ENCODE measurements around the gene PODXL2.

PODXL2 gene

DNA sequence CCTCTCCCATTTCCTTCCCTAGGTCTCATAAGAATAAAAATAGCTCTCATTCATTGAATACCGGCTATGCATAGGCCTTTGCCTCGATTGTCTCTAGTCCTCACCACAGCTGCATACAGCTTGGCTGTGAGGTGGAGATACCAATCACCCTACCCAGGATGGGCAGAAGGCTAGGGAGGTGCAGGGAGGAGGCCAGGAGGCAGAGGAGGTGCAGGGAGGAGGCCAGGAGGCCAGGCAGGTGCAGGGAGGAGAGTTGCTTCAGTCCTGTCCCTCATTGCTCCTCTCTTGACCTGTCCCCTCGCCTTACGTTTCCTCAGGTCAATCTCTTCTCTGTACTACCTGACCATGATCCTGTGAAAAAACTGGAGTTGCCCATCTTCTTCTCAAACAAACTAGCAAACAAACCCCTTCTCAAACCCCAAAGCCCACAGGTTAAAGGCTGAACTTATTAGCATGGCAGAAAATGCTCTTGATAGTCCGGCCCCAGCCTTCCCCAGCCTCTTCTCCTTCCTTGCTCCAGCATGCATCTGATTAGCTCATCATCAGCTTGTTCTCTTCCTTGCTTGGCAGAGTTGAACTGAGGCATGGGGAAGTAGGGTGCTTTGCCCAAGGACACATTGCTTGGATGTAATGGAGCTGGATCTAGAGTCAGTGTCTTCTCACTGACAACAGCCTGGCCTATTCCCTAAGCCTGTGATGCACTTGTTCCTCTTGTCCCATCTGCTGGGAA, 15.8 kb downstream of the PODXL2 start:
- Histone ChIP-seq H3K18ac (ENCODE audit: low read length) (no peak overlapping the region), H3K79me2 (ENCODE audit: control insufficient read depth, insufficient read depth, low read length, poor library complexity) (no peaks in the 10 kb centered on the region), H3K4ac (ENCODE audit: low read depth, low read length) (no peak overlapping the region), H2BK5ac (ENCODE audit: low read depth, low read length, poor library complexity) (no peak overlapping the region), H3K14ac (ENCODE audit: low read length) (no peak overlapping the region), H3K23ac (ENCODE audit: low read length) (no peak overlapping the region), H3K27me3 (ENCODE audit: insufficient read depth, low read length) (no peaks in the 10 kb centered on the region), H3K4me1 (ENCODE audit: control insufficient read depth in 1 of 2, insufficient read depth in 2 of 2, low read length in 2 of 2) (peaks cover 2 to 3% of the 10 kb centered on the region in 2 experiments), H3K4me3 (ENCODE audit: low read depth, low read length) (no peak overlapping the region), H3K36me3 (ENCODE audit: control insufficient read depth in 1 of 2, insufficient read depth in 2 of 2, low read length in 2 of 2) (no peaks in the 10 kb centered on the region), H2BK12ac (ENCODE audit: low read length) (no peak overlapping the region), H2AFZ (ENCODE audit: insufficient read depth, low read length, poor library complexity) (no peak overlapping the region), H3K79me1 (ENCODE audit: low read length) (no peaks in the 10 kb centered on the region), H3K27ac (ENCODE audit: low read depth, low read length) (no peak overlapping the region), H3K9ac (ENCODE audit: low read length) (no peak overlapping the region), H3K9me3 (ENCODE audit: insufficient read depth, low read depth, low read length) (no peaks in the 10 kb centered on the region), H4K8ac (ENCODE audit: low read depth, low read length) (no peak overlapping the region), H2AK5ac (ENCODE audit: low read length) (no peak overlapping the region), H4K12ac (ENCODE audit: low read depth, low read length) (no peak overlapping the region), H2BK120ac (ENCODE audit: insufficient read depth, low read length, poor library complexity) (no peak overlapping the region), H4K91ac (ENCODE audit: low read depth, low read length) (no peak overlapping the region), H3K4me2 (ENCODE audit: low read length) (no peak overlapping the region)
- WGBS (ENCODE audit: extremely low coverage, insufficient coverage, insufficient read length): no CpG with 5 or more reads among the region's 5 CpGs
- DNase-seq: no peak

DNA sequence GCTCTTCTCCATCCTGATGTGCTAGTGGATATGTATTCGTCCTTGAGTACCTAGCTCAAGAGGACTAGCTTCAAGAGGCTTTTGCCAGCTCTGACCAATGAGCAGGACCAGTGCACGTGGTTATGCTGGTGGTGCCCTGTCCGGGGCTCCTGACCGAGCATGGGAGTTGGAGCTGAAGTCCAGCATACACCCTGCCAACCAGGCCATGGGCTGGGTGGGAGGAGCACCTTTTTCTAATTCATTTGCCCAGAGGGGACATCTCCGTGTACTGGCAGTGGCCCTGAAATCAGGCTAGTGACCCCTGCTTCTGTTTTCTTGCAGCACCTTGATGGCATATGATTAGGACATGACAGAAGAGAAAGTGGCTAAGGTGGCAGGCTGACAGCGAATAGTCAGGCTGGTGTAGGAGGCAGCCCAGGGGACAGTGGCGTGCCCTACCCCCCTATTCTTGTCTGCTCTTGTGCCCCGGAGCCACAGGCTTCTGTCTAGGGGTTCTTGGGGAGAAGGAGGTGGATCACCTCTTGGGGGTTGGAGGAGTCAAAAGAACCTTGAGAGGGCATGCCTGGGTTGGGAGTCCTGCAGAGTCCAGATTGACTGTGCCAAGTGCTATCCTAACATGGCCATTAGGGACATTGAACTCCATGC, 16.5 kb downstream of the PODXL2 start:
- WGBS (ENCODE audit: extremely low coverage, insufficient coverage, insufficient read length): no CpG with 5 or more reads among the region's 8 CpGs
- H3K36me3 ChIP-seq (ENCODE audit: control insufficient read depth in 1 of 2, insufficient read depth in 2 of 2, low read length in 2 of 2): no peaks in the 10 kb centered on the region

DNA sequence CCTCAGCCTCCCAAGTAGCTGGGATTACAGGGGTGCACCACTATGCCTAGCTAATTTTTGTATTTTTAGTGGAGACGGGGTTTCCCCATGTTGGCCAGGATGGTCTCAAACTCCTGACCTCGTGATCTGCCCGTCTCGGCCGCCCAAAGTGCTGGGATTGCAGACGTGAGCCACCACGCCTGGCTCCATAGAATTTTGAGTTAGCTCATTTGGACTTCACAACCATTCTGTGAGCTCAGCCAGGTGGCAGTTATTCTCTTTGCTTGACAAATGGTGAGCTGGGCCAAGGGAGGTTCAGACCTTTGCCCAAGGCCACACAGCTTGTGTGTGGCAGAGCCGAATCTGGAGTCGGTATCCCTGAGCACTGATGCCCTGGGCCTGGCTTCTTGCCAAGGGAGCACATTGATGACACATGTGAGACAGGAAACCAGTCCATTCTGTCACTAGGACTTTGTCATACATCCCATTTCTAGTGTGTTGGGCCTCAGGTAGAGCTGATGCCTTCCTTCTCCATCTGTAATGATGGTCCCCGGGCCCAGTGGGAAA, 17.6 kb downstream of the PODXL2 start:
- Histone ChIP-seq H2BK5ac (ENCODE audit: low read depth, low read length, poor library complexity) (no peak overlapping the region), H2BK120ac (ENCODE audit: insufficient read depth, low read length, poor library complexity) (no peak overlapping the region), H3K79me1 (ENCODE audit: low read length) (no peaks in the 10 kb centered on the region), H3K4me3 (ENCODE audit: low read depth, low read length) (no peak overlapping the region), H3K4me1 (ENCODE audit: control insufficient read depth in 1 of 2, insufficient read depth in 2 of 2, low read length in 2 of 2) (no peaks in the 10 kb centered on the region), H2BK12ac (ENCODE audit: low read length) (no peak overlapping the region), H3K4ac (ENCODE audit: low read depth, low read length) (no peak overlapping the region), H3K27ac (ENCODE audit: low read depth, low read length) (no peak overlapping the region), H3K9me3 (ENCODE audit: insufficient read depth, low read depth, low read length) (no peaks in the 10 kb centered on the region), H4K91ac (ENCODE audit: low read depth, low read length) (no peak overlapping the region), H3K9ac (ENCODE audit: low read length) (no peak overlapping the region), H3K79me2 (ENCODE audit: control insufficient read depth, insufficient read depth, low read length, poor library complexity) (no peaks in the 10 kb centered on the region), H4K12ac (ENCODE audit: low read depth, low read length) (no peak overlapping the region), H2AFZ (ENCODE audit: insufficient read depth, low read length, poor library complexity) (no peak overlapping the region), H3K27me3 (ENCODE audit: insufficient read depth, low read length) (no peaks in the 10 kb centered on the region), H4K8ac (ENCODE audit: low read depth, low read length) (no peak overlapping the region), H3K18ac (ENCODE audit: low read length) (no peak overlapping the region), H3K36me3 (ENCODE audit: control insufficient read depth in 1 of 2, insufficient read depth in 2 of 2, low read length in 2 of 2) (no peaks in the 10 kb centered on the region), H3K4me2 (ENCODE audit: low read length) (no peak overlapping the region), H3K23ac (ENCODE audit: low read length) (no peak overlapping the region), H3K14ac (ENCODE audit: low read length) (no peak overlapping the region), H2AK5ac (ENCODE audit: low read length) (no peak overlapping the region)
- DNase-seq: no peak
- no CpG with 5 or more reads among the region's 10 CpGs for WGBS (ENCODE audit: extremely low coverage, insufficient coverage, insufficient read length)

More for the DNA sequence above, 16.5 kb downstream of the PODXL2 start:
- H3K27ac ChIP-seq (ENCODE audit: low read depth, low read length): no peak overlapping the region
- H3K4me1 ChIP-seq (ENCODE audit: control insufficient read depth in 1 of 2, insufficient read depth in 2 of 2, low read length in 2 of 2): no peaks in the 10 kb centered on the region
- H3K4ac ChIP-seq (ENCODE audit: low read depth, low read length): no peak overlapping the region
- no peak overlapping the region for H4K91ac ChIP-seq (ENCODE audit: low read depth, low read length)
- H2BK120ac ChIP-seq (ENCODE audit: insufficient read depth, low read length, poor library complexity): no peak overlapping the region
- H2AFZ ChIP-seq (ENCODE audit: insufficient read depth, low read length, poor library complexity): no peak overlapping the region
- DNase-seq: no peak
- no peak overlapping the region for H3K9ac ChIP-seq (ENCODE audit: low read length)
- H3K27me3 ChIP-seq (ENCODE audit: insufficient read depth, low read length): no peaks in the 10 kb centered on the region
- H3K9me3 ChIP-seq (ENCODE audit: insufficient read depth, low read depth, low read length): no peaks in the 10 kb centered on the region
- no peak overlapping the region for H3K18ac ChIP-seq (ENCODE audit: low read length)
- H3K23ac ChIP-seq (ENCODE audit: low read length): no peak overlapping the region
- H2AK5ac ChIP-seq (ENCODE audit: low read length): no peak overlapping the region
- no peak overlapping the region for H3K4me3 ChIP-seq (ENCODE audit: low read depth, low read length)
- no peaks in the 10 kb centered on the region for H3K79me1 ChIP-seq (ENCODE audit: low read length)
- no peak overlapping the region for H4K8ac ChIP-seq (ENCODE audit: low read depth, low read length)
- no peak overlapping the region for H3K4me2 ChIP-seq (ENCODE audit: low read length)
- no peak overlapping the region for H4K12ac ChIP-seq (ENCODE audit: low read depth, low read length)
- H2BK12ac ChIP-seq (ENCODE audit: low read length): no peak overlapping the region
- H2BK5ac ChIP-seq (ENCODE audit: low read depth, low read length, poor library complexity): no peak overlapping the region
- H3K79me2 ChIP-seq (ENCODE audit: control insufficient read depth, insufficient read depth, low read length, poor library complexity): no peaks in the 10 kb centered on the region
- no peak overlapping the region for H3K14ac ChIP-seq (ENCODE audit: low read length)

DNA sequence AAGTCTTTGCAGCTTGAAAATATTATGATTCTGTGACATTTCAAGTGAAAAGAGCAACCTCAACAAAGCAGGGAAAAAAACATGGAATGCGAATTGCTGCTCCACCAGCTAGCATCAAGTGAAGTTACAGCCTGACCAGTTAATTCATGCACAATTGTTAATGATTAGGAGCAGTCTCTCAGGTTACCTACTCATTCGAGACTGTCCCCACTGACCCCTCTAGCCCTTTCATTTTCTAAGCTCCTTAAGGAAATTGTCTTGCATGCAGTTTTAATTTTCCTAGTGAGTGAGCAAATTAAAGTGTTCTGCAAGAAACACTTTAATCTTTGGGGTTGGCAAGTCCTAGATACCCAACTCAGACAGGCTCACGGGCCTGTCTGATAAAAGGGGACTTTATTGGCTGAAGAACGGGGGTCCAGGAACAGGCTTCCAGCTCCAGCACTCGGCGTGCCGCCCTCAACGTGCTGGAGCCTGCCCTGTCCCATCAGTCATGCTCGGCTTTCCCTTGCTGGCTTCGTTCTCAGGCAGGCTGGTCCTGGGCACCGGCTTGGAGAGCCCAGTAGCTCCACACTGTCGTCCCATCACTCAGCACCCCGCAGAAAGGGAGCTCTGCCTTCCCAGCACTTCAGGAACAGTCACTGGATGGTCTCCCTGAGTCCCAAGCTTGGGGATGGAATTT, 18.3 kb downstream of the PODXL2 start:
- Histone ChIP-seq H2BK120ac (ENCODE audit: insufficient read depth, low read length, poor library complexity) (no peak overlapping the region), H4K12ac (ENCODE audit: low read depth, low read length) (no peak overlapping the region), H3K4me3 (ENCODE audit: low read depth, low read length) (no peak overlapping the region), H3K27me3 (ENCODE audit: insufficient read depth, low read length) (no peaks in the 10 kb centered on the region), H3K79me1 (ENCODE audit: low read length) (no peaks in the 10 kb centered on the region), H2AK5ac (ENCODE audit: low read length) (peak overlapping the region; percentile 62), H2AFZ (ENCODE audit: insufficient read depth, low read length, poor library complexity) (no peak overlapping the region), H3K79me2 (ENCODE audit: control insufficient read depth, insufficient read depth, low read length, poor library complexity) (no peaks in the 10 kb centered on the region), H3K4ac (ENCODE audit: low read depth, low read length) (no peak overlapping the region), H2BK5ac (ENCODE audit: low read depth, low read length, poor library complexity) (no peak overlapping the region), H3K9ac (ENCODE audit: low read length) (no peak overlapping the region), H4K8ac (ENCODE audit: low read depth, low read length) (no peak overlapping the region), H3K23ac (ENCODE audit: low read length) (no peak overlapping the region), H3K4me2 (ENCODE audit: low read length) (no peak overlapping the region), H3K9me3 (ENCODE audit: insufficient read depth, low read depth, low read length) (no peaks in the 10 kb centered on the region), H3K18ac (ENCODE audit: low read length) (no peak overlapping the region), H3K14ac (ENCODE audit: low read length) (no peak overlapping the region), H3K27ac (ENCODE audit: low read depth, low read length) (no peak overlapping the region), H2BK12ac (ENCODE audit: low read length) (no peak overlapping the region), H4K91ac (ENCODE audit: low read depth, low read length) (no peak overlapping the region), H3K36me3 (ENCODE audit: control insufficient read depth in 1 of 2, insufficient read depth in 2 of 2, low read length in 2 of 2) (no peaks in the 10 kb centered on the region), H3K4me1 (ENCODE audit: control insufficient read depth in 1 of 2, insufficient read depth in 2 of 2, low read length in 2 of 2) (no peaks in the 10 kb centered on the region)
- no CpG with 5 or more reads among the region's 13 CpGs for WGBS (ENCODE audit: extremely low coverage, insufficient coverage, insufficient read length)
- DNase-seq: no peak

All from trophoblast cell (in vitro differentiated cells and primary cell).